Upper lobe of left lung (tissue), 6 donors: ENCODE data around the gene CBX6. TPM values are rescaled to one million over a fixed set of nuclear protein-coding genes. Genes with fewer than 3 reads are reported as not detected.
A peak's percentile ranks its signal among the peaks of the same experiment; 100 is the strongest.

Experiments used
- ATAC-seq, 2 donors: fragments of 200-7000 bp; cut with Tn5 transposase; one replicate each; pipeline ENCODE4 v1.9.1; 2022; ENCODE audit warnings: mild to moderate bottlenecking in 2 of 2, moderate library complexity in 2 of 2; ENCODE audit not compliant: low FRiP score in 2 of 2
- DNase-seq, 2 donors: peaks; one replicate each; pipeline ENCODE4 v3.0.0-alpha.2; 2019 to 2020
- H3K27ac ChIP-seq, 4 donors: fragments of 200-600 bp; sonication (generic); one replicate each; pipeline ENCODE4 v1.5.1; 2016 to 2019
- H3K27me3 ChIP-seq, 4 donors: fragments of 200-600 bp; sonication (generic); one replicate each; pipeline ENCODE4 v1.5.1; 2017 to 2019
- H3K36me3 ChIP-seq, 4 donors: fragments of 200-600 bp; sonication (generic); one replicate each; pipeline ENCODE4 v1.5.1; 2016 to 2019
- H3K4me1 ChIP-seq, 4 donors: fragments of 200-600 bp; sonication (generic); one replicate each; pipeline ENCODE4 v1.5.1; 2018 to 2019
- H3K4me3 ChIP-seq, 4 donors: fragments of 200-600 bp; sonication (generic); one replicate each; pipeline ENCODE4 v1.5.1; 2017 to 2019; ENCODE audit warnings: mild to moderate bottlenecking in 2 of 4, moderate library complexity in 1 of 4
- H3K9me3 ChIP-seq, 4 donors: fragments of 200-600 bp; sonication (generic); one replicate each; pipeline ENCODE4 v1.5.1; 2018 to 2019
- CTCF ChIP-seq, 6 experiments: fragments of 450-650 bp in 4 of 6; fragments of 200-600 bp in 2 of 6; sonication (generic) in 2 of 6; IDR thresholded peaks; one replicate each; pipeline ENCODE4 v1.5.1; 2016 to 2019; ENCODE audit warnings: antibody characterized with exemption in 6 of 6
- EP300 ChIP-seq, 4 donors: sonication (generic); formaldehyde crosslinking; IDR thresholded peaks; one replicate each; pipeline ENCODE4 v1.5.1; 2017; ENCODE audit warnings: antibody characterized with exemption in 4 of 4, control low read depth in 2 of 4
- POLR2A ChIP-seq, 4 donors: fragments of 450-650 bp; IDR thresholded peaks; one replicate each; pipeline ENCODE4 v1.5.1; 2016 to 2017; ENCODE audit warnings: antibody characterized with exemption in 4 of 4, mild to moderate bottlenecking in 2 of 4
- POLR2AphosphoS5 ChIP-seq, 2 donors: sonication (generic); formaldehyde crosslinking; IDR thresholded peaks; one replicate each; pipeline ENCODE4 v1.5.1; 2017; ENCODE audit warnings: antibody characterized with exemption in 2 of 2
- WGBS, 2 donors: methylation state at CpG; one replicate each; pipeline ENCODE4 v1.1.5; 2017 to 2018; 5-methylcytosine and 5-hydroxymethylcytosine counted together
- total RNA-seq, 6 donors: library from RNA; depleted of rRNA in 4 of 6; stranded (reverse); fragments of >200 nt in 4 of 6; gene quantifications; one replicate each; pipeline versions ENCODE4 v1.1.0 to v1.2.1, GENCODE V29; 2016 to 2021
- donor health status: DM: no; HTN: no; CAD: no; lungs with moderate emphysema.
- donor health status: DM: no; HTN: yes; CAD: no; lungs with severe emphysema.

CBX6 gene
- total RNA-seq, 6 donors from 2014 or later: 30.4 to 74.9 (median 45.4) TPM

- Histone ChIP-seq H3K4me3 (no peak overlapping the region), H3K27ac (no peak overlapping the region), H3K9me3 (no peaks in the 10 kb centered on the region), H3K4me1 (no peaks in the 10 kb centered on the region), H3K36me3 (no peaks in the 10 kb centered on the region), H3K27me3 (no peaks in the 10 kb centered on the region)
- TF ChIP-seq POLR2A (IDR thresholded peaks at IDR 0.05) (no peak), EP300 (IDR thresholded peaks at IDR 0.05) (no peak), CTCF (IDR thresholded peaks at IDR 0.05) (no peak), POLR2AphosphoS5 (IDR thresholded peaks at IDR 0.05) (no peak)
- DNase-seq (no peak), ATAC-seq (no peak)
- 46 to 52% methylated on average over 4 to 5 of the region's 5 CpGs for WGBS, 2 donors
These were observed 28.7 kb upstream of the CBX6 start for GRCh38 chr22:38900677-38901076.

GRCh38 chr22:38891256-38891655 lies 19.2 kb upstream of the CBX6 start:
- Histone ChIP-seq H3K4me1 (no peaks in the 10 kb centered on the region), H3K27ac (no peak overlapping the region), H3K4me3 (no peak overlapping the region), H3K36me3 (no peaks in the 10 kb centered on the region), H3K27me3 (no peaks in the 10 kb centered on the region), H3K9me3 (no peaks in the 10 kb centered on the region)
- no peak for DNase-seq
- TF ChIP-seq CTCF (IDR thresholded peaks at IDR 0.05): no peak
- no peak for TF ChIP-seq POLR2AphosphoS5 (IDR thresholded peaks at IDR 0.05)
- TF ChIP-seq EP300 (IDR thresholded peaks at IDR 0.05): no peak
- TF ChIP-seq POLR2A (IDR thresholded peaks at IDR 0.05): no peak
- ATAC-seq: no peak
- WGBS, 2 donors: 71 to 75% methylated on average over 6 to 9 of the region's 9 CpGs

GRCh38 chr22:38890377-38890776 lies 18.4 kb upstream of the CBX6 start:
- no peaks in the 10 kb centered on the region for H3K9me3 ChIP-seq
- H3K4me3 ChIP-seq: no peak overlapping the region
- H3K27me3 ChIP-seq: no peaks in the 10 kb centered on the region
- DNase-seq (no peak), ATAC-seq (no peak)
- WGBS, 2 donors: 84 to 91% methylated on average over 5 of the region's 5 CpGs
- TF ChIP-seq CTCF (IDR thresholded peaks at IDR 0.05) (no peak), EP300 (IDR thresholded peaks at IDR 0.05) (no peak), POLR2AphosphoS5 (IDR thresholded peaks at IDR 0.05) (no peak), POLR2A (IDR thresholded peaks at IDR 0.05) (no peak)
- no peaks in the 10 kb centered on the region for H3K4me1 ChIP-seq
- no peak overlapping the region for H3K27ac ChIP-seq
- no peaks in the 10 kb centered on the region for H3K36me3 ChIP-seq

GRCh38 chr22:38886333-38886732 lies 14.3 kb upstream of the CBX6 start:
- H3K36me3 ChIP-seq: no peaks in the 10 kb centered on the region
- 64 to 70% methylated on average over 5 of the region's 5 CpGs for WGBS, 2 donors
- H3K4me1 ChIP-seq: peaks cover 12 to 20% (median 17%) of the 10 kb centered on the region in 4 donors
- H3K27me3 ChIP-seq: no peaks in the 10 kb centered on the region
- TF ChIP-seq POLR2AphosphoS5 (IDR thresholded peaks at IDR 0.05) (no peak), EP300 (IDR thresholded peaks at IDR 0.05) (no peak), CTCF (IDR thresholded peaks at IDR 0.05) (no peak), POLR2A (IDR thresholded peaks at IDR 0.05) (no peak)
- no peak overlapping the region for H3K27ac ChIP-seq
- ATAC-seq: no peak
- DNase-seq: no peak
- no peaks in the 10 kb centered on the region for H3K9me3 ChIP-seq
- H3K4me3 ChIP-seq: no peak overlapping the region

- Histone ChIP-seq H3K4me3 (no peak overlapping the region), H3K9me3 (no peaks in the 10 kb centered on the region), H3K27ac (peak overlapping the region in 1 of 4 donors; percentile 71), H3K36me3 (no peaks in the 10 kb centered on the region), H3K4me1 (peaks cover 16 to 24% (median 17%) of the 10 kb centered on the region in 4 donors), H3K27me3 (no peaks in the 10 kb centered on the region)
- TF ChIP-seq EP300 (IDR thresholded peaks at IDR 0.05) (no peak), POLR2A (IDR thresholded peaks at IDR 0.05) (no peak), CTCF (IDR thresholded peaks at IDR 0.05) (no peak), POLR2AphosphoS5 (IDR thresholded peaks at IDR 0.05) (no peak)
- no peak for DNase-seq
- ATAC-seq: no peak
- WGBS, 2 donors: 63 to 70% methylated on average over 8 to 9 of the region's 9 CpGs
These were observed 11.1 kb upstream of the CBX6 start for GRCh38 chr22:38882972-38883622.
